GM19328 (cell line): ENCODE measurements around the gene BACE1-AS.
"Not testable (repeated sequence)": the region's sequence is repeated elsewhere in the genome, so short reads cannot be mapped to it uniquely, and the experiment has no call there.

Experiments
- ATAC-seq: cut with Tn5 transposase; IDR thresholded peaks from one replicate; pipeline ENCODE4 v1.9.1; 2021; ENCODE audit warnings: mild to moderate bottlenecking, moderate library complexity; ENCODE audit not compliant: unreplicated experiment

The BACE1-AS gene

DNA sequence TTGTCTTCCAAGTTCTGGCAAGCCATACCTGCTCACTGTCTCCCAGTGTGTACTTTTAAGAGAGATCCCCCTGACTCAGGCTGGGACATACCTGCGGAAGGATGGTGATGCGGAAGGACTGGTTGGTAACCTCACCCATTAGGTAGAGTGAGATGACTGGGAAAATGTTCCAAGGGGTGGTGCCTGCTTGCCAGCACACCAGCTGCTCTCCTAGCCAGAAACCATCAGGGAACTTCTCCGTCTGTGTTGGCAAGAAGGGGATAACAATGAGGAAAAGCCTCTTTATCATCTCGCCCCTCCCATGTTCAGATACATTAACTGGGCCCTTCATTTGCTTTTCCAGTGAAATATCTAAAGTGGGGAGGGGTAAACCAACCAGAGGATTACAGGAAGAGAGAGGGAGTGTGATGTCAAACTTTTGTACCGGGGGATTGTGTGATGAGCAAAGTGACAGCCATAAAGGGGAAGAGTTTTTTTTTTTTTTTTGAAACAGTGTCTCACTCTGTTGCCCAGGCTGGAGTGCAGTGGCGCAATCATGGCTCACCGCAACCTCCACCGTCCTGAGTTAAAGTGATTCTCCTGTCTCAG is at the start of gene BACE1-AS:
BACE1-AS (plus strand) TSS at position 538 of the 588 bp plus-strand sequence.
- no peak for ATAC-seq

DNA sequence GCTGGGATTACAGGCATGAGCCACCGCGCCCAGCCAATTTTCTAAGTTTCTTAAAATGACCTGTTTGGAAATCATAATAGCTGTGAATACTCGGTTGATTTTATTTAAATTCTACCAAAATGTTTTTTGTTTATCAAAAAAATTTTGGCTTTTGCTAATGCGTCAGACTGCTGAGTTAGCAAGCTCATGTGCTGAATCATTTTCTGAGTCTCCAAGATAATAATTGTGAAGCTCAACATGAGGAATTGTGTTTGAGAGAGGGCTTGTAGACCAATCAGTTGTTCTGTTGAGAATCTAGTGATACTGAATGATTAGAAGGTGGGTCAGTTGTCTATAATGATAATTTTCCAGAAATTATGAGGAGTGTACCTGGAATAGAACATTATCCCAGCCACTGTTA is 42.8 kb upstream of the BACE1-AS start:
- no peak for ATAC-seq

DNA sequence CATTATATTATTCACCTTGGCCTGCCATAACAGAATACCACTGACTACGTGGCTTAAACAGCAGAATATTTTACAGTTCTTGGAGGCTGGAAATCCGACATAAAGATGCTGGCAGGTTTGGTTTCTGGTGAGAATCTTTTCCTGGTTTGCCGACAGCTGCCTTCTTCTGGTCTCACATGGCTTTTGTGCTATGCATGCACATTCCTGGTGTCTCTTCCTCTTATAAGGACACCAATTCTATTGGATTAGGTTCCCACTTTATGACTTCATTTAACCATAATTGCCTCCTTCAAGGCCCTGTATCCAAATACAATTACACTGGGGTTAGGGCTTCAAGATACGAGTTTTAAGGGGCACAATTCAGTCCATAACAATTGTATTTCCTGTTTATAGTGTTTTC is 41.6 kb upstream of the BACE1-AS start:
- ATAC-seq: no peak

DNA sequence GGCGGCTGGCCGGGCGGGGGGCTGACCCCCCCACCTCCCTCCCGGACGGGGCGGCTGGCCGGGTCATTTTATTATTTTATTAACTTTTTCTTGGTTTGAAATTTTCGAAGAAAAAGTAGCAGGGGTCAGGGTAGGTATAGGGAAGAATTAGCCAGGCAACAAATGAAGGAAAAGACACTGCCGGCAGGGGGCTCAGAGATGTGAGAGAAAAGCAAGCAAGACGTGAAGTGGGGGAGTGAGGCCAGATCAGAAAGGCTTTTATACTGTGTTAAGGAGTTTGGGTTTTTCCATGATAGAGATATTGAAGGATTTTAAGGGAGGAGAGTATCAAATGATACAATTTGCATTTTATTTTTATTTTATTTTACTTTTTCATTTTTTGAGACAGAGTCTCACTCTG is 39.6 kb upstream of the BACE1-AS start:
- no peak for ATAC-seq

DNA sequence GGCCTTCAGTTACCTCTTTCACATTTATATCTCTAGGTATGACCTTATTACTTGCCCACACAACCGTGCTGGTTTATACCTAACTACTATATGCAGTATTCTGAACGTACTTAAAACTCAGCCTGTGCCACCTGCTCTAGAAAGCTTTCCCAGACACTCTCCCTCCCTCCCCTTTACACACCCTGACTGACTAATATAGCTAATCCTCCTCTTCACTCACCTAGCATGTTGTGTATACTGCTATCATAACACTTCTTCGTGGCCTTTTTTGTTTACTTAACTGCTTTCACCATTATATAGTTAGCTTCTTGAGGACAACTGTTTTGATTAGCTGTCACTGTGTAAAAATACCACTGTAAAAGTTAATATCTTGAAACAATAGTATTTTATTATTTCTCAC is 35.2 kb upstream of the BACE1-AS start:
- ATAC-seq: no peak

DNA sequence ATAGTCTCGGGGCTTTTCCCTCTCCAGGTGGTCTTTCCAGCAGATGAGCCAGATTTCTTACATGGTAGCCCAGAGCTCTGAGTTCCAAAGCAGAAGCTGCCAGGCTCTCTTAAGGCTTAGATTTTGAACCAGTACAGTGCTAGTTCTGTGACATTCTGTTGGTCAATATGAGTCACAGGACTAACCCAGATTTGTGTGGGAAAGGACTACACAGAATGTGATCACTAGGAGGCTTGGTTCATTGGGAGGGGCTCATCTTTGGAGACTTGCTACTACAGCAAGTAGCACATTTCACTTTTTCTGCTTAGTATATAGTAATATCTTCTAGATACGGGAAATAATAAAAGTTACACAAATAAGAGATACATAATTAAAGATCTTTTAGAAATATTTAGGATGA is 34.6 kb upstream of the BACE1-AS start:
- no peak for ATAC-seq

DNA sequence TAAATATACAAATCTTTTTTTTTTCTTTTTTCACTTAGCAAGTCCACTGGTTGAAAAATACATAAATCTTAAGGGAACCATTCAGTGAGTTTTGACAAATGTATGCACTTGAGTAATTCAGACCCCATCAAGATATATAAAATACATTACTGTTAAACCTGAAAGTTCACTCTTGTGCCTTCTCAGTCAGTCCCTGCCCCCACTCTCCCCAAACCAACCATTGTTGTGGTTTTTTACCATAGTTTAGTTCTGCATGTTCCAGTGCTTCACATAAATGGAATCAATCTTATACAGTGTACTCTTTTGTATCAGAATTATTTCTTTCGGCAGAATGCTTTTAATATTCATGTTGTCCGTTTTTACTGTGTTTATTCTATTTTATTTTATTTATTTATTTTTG is 32.6 kb upstream of the BACE1-AS start:
- ATAC-seq: no peak

DNA sequence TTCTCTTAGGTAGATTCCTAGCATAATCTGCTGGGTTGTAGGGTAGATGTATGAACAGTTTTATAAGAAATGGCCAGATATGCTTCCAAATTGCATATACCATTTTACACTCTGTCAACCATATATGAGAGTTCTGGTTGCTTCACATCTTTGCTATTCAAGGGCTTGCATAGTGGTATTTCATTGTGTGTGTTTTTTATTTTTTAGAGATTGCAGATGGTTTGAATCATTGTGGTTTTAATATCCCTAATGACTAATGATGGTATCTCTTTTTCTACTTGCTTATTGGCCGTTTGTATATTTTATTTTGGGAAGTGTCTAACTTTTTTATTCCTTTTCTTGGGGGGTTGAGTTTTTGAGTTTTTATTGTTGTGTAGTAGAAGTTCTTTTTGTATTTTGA is 31.7 kb upstream of the BACE1-AS start:
- no peak for ATAC-seq

DNA sequence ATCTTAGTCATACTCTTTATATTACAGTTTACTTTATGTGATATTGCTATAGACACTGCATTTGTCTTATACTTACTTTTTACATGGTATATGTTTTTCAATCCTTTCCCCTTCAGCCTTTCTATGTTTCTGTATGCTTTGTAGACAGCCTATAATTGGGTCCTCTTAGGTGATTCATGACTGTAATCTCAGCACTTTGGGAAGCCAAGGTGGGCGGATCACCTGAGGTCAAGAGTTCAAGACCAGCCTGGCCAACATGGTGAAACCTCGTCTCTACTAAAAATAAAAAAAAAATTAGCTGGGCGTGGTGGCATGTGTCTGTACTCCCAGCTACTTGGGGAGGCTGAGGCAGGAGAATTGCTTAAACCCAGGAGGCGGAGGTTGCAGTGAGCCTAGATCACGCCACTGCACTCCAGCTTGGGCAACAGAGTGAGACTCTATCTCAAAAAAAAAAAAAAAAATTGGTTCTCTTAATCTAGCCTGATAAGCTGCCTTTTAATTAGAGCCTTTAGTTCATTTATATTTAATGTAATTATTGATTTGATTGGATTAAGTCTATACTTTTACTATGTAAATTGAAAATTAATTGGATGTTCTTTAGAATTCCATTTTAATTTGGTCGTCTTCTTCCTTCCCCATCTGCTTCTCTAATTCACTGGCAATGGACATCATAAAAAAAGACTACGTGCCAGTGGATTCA is 26.4 kb upstream of the BACE1-AS start:
- not testable (repeated sequence) for ATAC-seq

DNA sequence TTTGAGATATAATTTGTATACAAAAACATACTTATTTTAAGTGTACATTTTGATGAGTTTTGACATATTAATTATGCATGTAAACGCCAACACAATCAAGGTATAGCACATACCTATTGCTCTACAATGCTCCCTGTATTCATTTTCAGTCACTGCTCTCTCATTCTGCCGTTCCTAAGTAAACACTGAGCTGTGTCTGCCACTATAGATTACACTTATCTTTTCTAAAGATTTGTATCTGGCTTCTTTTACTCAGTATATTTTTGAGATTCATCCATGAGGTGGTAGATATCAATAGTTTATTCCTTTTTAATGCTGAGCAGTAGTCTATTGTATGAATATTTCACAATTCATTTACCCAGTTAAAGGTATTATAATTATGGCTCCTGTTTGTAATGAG is 25.4 kb upstream of the BACE1-AS start:
- no peak for ATAC-seq

DNA sequence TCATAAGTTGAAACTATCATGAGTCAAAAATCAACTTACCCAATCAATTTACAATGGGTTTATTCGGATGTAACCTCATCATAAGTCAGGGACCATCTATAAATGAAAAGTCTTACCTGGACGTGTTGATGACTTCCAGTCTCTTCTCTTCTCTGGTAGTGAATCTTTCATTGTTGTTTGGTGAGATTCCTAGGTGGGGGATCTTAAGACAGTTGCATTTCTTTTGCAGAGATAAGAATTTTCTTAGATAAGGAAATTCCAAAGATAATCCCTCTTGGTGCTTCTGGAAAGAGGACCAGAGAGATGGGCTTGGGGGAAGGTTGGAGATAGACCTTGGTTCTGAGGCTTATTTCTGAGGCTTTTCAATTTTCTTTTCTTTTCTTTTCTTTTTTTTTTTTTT is 21.3 kb upstream of the BACE1-AS start:
- no peak for ATAC-seq

DNA sequence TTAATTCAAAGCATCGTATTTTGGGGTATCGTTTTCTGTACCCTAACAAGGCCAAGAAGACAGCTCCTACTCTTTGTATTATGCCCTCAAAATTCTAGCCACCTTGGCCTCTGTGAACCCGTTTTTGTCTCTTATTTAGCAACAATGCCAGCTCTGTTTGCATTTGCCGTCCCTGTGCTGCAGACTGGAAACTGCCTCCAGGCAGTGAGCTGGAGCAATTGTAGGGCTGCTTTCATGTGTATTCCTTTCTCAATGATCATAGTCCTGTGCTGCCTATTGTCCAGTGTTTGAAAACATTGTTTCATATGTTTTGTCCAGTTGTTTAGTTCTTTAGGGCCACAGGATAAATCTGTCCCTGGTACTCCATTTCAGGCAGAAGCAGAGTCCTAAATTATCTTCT is 19.9 kb upstream of the BACE1-AS start:
- ATAC-seq: no peak

DNA sequence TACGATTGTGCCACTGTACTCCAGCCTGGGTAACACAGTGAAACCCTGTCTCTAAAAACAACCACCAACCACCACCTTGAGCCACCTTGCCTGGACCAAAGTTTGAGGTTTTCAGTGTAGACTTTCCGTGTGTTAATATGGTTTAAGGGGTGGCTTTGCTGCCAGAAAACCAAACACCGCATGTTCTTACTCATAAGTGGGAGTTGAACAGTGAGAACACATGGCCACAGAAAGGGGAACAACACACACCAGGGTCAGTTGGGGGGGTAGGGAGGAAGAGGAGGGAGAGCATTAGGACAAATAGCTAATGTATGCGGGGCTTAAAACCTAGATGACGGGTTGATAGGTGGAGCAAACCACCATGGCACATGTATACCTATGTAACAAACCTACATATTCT is 19.0 kb upstream of the BACE1-AS start:
- not testable (repeated sequence) for ATAC-seq

DNA sequence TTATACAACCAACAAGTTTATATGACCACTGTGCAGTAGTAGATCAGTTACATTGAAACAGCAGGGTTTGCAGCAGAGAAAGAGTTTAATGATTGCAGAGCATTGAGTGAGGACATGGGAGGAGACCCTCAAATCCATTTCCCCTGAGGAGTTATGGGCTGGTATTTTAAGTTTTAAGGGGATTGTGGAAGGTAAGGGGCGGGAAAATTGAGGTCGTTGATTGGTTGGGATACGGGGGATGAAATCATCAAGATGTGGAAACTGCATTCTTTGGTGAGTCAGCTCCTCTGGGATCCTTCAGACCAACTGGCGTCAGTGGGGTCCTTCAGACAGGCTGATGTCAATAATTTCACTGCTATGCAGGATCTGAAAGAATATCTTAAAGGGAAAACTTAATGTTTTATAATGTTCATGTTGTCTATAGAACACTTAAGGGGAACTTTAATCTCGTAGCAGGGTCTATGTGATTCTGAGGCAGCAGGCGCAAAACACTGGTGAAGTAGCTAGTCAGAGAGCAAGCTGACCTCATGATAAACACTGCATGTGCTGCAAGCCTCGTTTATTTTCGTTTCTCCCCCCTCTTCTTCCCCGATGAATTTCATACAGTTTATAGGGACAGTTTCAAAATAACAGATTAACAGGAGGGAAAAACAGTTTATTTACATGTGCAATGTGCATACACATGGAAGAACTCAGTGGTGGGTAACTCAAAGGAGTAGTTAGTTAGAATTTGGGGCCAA is 17.4 kb upstream of the BACE1-AS start:
- no peak for ATAC-seq

DNA sequence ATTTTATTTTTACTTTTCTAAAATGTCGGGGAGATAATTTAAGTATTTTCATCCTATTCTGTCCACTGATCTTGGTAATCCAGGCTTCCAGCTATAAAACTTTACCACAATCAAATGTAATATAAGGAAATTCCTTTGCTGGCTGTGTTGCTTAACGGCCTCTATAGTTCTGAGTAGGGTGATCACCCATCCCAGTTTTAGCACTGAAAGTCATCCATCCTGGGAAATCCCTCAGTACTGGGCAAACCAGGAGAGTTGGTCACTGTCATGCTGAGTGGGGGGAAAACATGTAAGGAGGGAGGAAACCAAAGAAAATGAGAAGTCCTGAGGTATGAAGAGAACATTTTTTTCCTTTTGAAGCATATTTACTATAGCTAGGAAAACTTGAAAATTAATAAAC is 12.8 kb upstream of the BACE1-AS start:
- ATAC-seq: no peak

DNA sequence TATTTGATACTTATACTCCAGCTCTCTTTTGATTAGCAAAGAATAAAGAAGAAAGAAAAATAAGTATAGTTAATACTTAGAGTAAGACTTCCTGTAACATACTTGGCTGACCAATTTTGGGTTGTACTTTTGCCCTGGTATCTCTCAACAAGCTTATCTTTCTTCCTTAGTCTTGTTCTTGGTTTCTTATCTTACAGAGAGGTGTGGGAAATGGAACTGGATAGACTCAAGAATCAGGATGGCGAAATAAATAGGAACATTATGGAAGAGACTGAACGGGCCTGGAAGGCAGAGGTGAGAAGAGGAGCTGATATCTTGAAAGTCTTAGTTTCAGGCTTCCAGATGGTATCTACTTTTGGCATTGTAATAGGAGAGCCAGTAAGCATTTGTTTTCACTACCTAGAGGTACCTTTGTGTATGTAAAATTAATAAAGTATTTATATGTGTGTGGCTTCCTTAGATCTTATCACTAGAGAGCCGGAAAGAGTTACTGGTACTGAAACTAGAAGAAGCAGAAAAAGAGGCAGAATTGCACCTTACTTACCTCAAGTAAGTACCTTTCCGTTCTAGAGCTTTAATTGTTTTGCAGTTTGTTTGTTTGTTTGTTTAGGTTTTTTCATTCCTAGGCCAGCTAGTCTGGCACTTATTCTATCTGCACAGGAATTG is 11.3 kb upstream of the BACE1-AS start:
- no peak for ATAC-seq

DNA sequence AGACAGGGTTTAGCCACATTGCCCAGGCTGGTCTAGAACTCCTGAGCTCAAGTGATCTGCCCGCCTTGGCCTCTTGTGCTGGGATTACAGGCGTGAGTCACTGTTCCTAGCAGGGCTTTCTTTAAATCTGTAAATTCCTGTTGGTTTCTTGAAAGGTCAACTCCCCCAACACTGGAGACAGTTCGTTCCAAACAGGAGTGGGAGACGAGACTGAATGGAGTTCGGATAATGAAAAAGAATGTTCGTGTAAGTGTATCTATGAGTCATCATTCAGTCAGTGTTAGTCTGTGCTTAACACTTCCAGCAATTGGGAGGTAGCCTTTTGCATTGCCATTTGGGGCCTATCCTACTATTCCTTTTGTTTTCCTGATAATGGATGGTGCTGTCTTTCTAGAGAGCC is 10.0 kb upstream of the BACE1-AS start:
- ATAC-seq: no peak

DNA sequence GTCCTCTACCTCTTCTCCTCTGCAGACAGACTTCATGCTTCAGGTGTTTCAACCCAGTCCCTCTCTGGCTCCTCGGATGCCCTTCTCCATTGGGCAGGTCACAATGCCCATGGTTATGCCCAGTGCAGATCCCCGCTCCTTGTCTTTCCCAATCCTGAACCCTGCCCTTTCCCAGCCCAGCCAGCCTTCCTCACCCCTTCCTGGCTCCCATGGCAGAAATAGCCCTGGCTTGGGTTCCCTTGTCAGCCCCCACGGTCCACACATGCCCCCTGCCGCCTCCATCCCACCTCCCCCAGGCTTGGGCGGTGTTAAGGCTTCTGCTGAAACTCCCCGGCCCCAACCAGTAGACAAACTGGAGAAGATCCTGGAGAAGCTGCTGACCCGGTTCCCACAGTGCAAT is 9.3 kb upstream of the BACE1-AS start:
- no peak for ATAC-seq

DNA sequence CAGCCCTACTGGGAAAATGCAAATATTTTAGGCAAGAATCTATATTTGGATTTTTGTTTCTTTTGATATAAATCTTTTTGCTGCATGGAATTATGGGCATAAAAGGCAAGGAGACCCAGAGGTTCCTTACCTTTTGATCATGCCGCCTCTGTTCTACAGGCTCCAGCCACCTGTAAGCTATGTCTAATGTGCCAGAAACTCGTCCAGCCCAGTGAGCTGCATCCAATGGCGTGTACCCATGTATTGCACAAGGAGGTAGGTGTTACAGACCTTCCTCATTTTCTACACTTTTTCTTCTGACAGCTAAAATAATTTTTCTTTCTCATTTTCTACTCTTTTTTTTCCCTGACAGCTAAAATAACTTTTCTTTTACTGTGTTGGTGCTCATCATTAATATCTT is 8.2 kb upstream of the BACE1-AS start:
- ATAC-seq: no peak

DNA sequence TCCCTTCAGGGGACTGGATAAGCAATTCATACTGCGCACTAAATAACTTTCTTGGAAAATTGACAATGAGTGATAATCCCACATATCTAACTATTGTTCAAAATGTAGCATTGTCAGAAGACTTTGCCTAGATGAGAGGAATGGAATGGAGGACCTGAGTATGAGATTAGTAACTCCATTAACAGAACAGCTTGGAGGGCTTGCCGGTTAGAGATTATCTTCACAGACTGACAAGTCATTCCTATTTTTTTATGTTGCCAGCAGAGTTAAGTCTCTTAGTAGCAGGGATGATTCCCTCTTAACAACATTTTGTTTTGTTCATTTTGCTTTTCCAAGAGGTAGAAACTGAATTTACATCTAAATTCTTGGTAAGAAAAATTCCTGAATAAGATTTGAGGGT is 7.1 kb upstream of the BACE1-AS start:
- no peak for ATAC-seq

DNA sequence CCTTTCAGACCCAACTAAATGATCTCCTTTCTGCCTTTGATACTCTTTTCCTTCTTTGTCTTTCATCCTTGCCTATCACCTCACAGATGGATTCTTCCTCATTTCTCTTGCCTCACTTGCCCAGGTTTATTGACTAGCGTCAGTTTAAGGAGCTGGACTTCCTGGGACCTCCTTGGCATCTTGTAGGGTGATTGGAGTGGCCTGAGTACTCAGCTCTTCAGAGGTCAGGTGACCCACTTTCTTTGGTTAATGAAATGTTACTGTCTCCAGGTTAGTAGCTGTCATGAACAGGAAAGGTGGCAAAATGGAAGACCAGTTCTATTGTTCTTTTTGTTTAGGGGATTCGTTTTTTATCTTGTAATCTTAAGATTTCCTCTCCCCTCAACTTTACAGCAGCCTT is 4.6 kb upstream of the BACE1-AS start:
- no peak for ATAC-seq

DNA sequence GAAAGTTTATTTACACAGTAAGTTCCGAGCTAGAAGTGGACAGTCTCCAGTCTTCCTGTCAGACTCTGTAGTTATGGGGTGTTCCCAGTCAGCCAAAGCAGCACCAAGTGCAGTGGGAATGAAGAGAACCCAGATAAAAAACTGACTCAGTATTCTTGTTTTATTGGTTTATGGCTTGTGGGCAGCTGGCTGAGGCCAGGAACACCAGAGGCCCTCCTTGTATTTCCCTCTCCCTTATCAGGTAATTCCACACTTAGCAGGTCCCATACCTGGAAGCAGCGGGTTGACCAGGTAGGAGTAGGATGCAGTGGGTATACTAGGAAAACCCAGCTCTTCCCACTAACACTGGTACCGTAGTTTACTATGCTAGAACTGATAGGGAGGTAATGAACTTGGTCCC is 3.5 kb upstream of the BACE1-AS start:
- ATAC-seq: no peak
